ENCODE results near the gene UROD. TPM values are rescaled to one million over a fixed set of nuclear protein-coding genes. Genes with fewer than 3 reads are reported as not detected.
A peak's percentile ranks its signal among the peaks of the same experiment; 100 is the strongest.

The UROD gene
- polyA plus RNA-seq, 1 donor from 2014 or later, result 96.9 TPM

- no peaks in the 10 kb centered on the region for H3F3A ChIP-seq (ENCODE audit: insufficient read depth, low read length, poor library complexity, severe bottlenecking)
- peaks cover 8% of the 10 kb centered on the region for H3K79me2 ChIP-seq (replicated peaks; ENCODE audit: insufficient read depth, low read length)
- no peaks in the 10 kb centered on the region for H3K27me3 ChIP-seq (ENCODE audit: insufficient read depth, low read depth, low read length)
- H3K4me3 ChIP-seq (ENCODE audit: low read length), result peak overlapping the region; percentile 98
- TF ChIP-seq EP300 (conservative IDR thresholded peaks at IDR 0.05; ENCODE audit: poor library complexity, severe bottlenecking), result no peak
- no peak overlapping the region for H3K27ac ChIP-seq (ENCODE audit: low read length)
- peak overlapping the region; percentile 75 for H3K4me2 ChIP-seq (ENCODE audit: low read length)
- no peak overlapping the region for H2AFZ ChIP-seq (ENCODE audit: low read depth, low read length)
- H3K9me3 ChIP-seq (ENCODE audit: low read length), result no peaks in the 10 kb centered on the region
- no peak overlapping the region for H3K9ac ChIP-seq (ENCODE audit: low read length)
- H3K9me2 ChIP-seq (ENCODE audit: insufficient read depth, low read length), result no peaks in the 10 kb centered on the region
- no peaks in the 10 kb centered on the region for H4K20me1 ChIP-seq (ENCODE audit: insufficient read depth)
- peaks cover 5% of the 10 kb centered on the region for H3K36me3 ChIP-seq (ENCODE audit: insufficient read depth, low read length)
Observed at GRCh38 chr1:45009296-45009865, 2.7 kb upstream of the UROD start.

GRCh38 chr1:45009956-45010854 is 1.8 kb upstream of the UROD start:
- Histone ChIP-seq H3K9me3 (ENCODE audit: low read length) (no peaks in the 10 kb centered on the region), H3K27ac (ENCODE audit: low read length) (no peak overlapping the region), H3K9ac (ENCODE audit: low read length) (peak overlapping the region; percentile 75), H2AFZ (ENCODE audit: low read depth, low read length) (peak overlapping the region; percentile 21), H3K27me3 (ENCODE audit: insufficient read depth, low read depth, low read length) (no peaks in the 10 kb centered on the region), H3K4me3 (ENCODE audit: low read length) (peak overlapping the region; percentile 98), H3K79me2 (replicated peaks; ENCODE audit: insufficient read depth, low read length) (peaks cover 8% of the 10 kb centered on the region), H4K20me1 (ENCODE audit: insufficient read depth) (no peaks in the 10 kb centered on the region), H3K4me2 (ENCODE audit: low read length) (peak overlapping the region; percentile 75), H3K36me3 (ENCODE audit: insufficient read depth, low read length) (no peaks in the 10 kb centered on the region), H3K9me2 (ENCODE audit: insufficient read depth, low read length) (no peaks in the 10 kb centered on the region), H3F3A (ENCODE audit: insufficient read depth, low read length, poor library complexity, severe bottlenecking) (no peaks in the 10 kb centered on the region)
- no peak for TF ChIP-seq RAD21 (conservative IDR thresholded peaks at IDR 0.05)
- peak; percentile 6 for TF ChIP-seq SMC3 (conservative IDR thresholded peaks at IDR 0.05; ENCODE audit: poor library complexity)

DNA sequence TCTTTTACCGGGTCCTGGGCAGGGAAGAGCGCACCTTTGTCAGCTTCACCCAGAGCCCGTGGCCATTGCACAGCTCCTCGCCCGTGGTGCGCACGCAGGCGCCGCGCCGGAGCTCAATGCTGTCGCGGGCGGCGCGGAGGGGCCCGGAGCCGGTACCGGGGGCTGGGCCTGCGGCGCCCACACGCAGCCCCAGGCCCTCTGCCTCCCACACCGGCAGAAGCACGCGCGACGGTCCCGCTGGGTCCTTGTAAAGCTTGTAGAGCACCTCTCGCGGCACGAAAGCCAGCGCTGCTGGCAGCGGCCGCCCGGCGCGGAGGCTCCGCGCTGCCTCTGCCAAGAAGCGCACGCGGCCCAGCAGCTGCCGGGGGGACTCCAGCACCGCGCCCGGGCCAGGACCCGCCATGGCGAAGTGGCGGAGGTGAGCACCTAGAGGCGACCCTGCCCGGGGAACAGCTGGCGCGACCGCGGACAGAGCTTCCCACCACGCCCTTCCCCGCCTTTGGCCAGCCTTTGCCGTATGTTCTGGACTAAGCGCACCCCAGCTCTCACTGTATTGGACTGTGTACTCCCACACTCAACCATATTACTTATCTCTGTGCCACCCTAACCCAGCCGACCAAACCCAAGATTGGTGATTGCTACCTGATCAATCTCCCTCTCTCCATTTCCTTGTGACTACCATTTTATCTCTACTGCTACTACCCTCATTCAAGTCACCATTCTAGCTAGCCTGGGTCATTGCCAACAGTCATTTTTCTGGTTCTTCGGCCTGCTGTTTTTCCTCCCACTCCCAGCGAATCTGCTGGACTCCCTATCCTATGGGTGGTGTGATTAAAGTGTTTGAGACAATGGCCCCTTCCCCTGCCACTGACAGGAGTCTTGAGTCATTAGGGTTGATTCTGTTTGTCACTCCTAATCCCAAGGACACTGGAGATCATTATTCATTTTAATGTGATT is 921 bp upstream of the UROD start, which contains the start of gene HECTD3:
HECTD3 (minus strand) TSS at position 470 of the 957 bp plus-strand sequence; CDS start at position 403, 67 bp downstream.
- TF ChIP-seq TAF1 (IDR thresholded peaks at IDR 0.05; ENCODE audit: low read depth) (no peak), EP300 (conservative IDR thresholded peaks at IDR 0.05; ENCODE audit: poor library complexity, severe bottlenecking) (no peak), EZH2 (IDR thresholded peaks at IDR 0.05; ENCODE audit: borderline replicate concordance, insufficient read depth, low read length, poor library complexity, severe bottlenecking) (no peak), RAD21 (conservative IDR thresholded peaks at IDR 0.05) (peak; percentile 50), CTCF (IDR thresholded peaks at IDR 0.05; ENCODE audit: poor library complexity, severe bottlenecking) (no peak), SMC3 (conservative IDR thresholded peaks at IDR 0.05; ENCODE audit: poor library complexity) (peak; percentile 35), POLR2AphosphoS5 (IDR thresholded peaks at IDR 0.05) (peak; percentile 63), MXI1 (conservative IDR thresholded peaks at IDR 0.05; ENCODE audit: poor library complexity, severe bottlenecking) (peak; percentile 93)
- TF ChIP-seq, protein P1, sequence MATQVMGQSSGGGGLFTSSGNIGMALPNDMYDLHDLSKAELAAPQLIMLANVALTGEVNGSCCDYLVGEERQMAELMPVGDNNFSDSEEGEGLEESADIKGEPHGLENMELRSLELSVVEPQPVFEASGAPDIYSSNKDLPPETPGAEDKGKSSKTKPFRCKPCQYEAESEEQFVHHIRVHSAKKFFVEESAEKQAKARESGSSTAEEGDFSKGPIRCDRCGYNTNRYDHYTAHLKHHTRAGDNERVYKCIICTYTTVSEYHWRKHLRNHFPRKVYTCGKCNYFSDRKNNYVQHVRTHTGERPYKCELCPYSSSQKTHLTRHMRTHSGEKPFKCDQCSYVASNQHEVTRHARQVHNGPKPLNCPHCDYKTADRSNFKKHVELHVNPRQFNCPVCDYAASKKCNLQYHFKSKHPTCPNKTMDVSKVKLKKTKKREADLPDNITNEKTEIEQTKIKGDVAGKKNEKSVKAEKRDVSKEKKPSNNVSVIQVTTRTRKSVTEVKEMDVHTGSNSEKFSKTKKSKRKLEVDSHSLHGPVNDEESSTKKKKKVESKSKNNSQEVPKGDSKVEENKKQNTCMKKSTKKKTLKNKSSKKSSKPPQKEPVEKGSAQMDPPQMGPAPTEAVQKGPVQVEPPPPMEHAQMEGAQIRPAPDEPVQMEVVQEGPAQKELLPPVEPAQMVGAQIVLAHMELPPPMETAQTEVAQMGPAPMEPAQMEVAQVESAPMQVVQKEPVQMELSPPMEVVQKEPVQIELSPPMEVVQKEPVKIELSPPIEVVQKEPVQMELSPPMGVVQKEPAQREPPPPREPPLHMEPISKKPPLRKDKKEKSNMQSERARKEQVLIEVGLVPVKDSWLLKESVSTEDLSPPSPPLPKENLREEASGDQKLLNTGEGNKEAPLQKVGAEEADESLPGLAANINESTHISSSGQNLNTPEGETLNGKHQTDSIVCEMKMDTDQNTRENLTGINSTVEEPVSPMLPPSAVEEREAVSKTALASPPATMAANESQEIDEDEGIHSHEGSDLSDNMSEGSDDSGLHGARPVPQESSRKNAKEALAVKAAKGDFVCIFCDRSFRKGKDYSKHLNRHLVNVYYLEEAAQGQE (IDR thresholded peaks at IDR 0.05; ENCODE audit: borderline replicate concordance), result no peak
- Histone ChIP-seq H2AFZ (ENCODE audit: low read depth, low read length) (peak within 1 kb of the TSS; percentile 77), H3K36me3 (ENCODE audit: insufficient read depth, low read length) (no peaks in the 10 kb centered on the region)

More for the DNA sequence above, 921 bp upstream of the UROD start, which contains the start of gene HECTD3:
- H4K20me1 ChIP-seq (ENCODE audit: insufficient read depth), result no peaks in the 10 kb centered on the region
- H3K79me2 ChIP-seq (replicated peaks; ENCODE audit: insufficient read depth, low read length), result peaks cover 8% of the 10 kb centered on the region
- H3F3A ChIP-seq (ENCODE audit: insufficient read depth, low read length, poor library complexity, severe bottlenecking), result no peaks in the 10 kb centered on the region
- H3K9ac ChIP-seq (ENCODE audit: low read length), result peak within 1 kb of the TSS; percentile 75
- no peaks in the 10 kb centered on the region for H3K9me3 ChIP-seq (ENCODE audit: low read length)
- H3K27me3 ChIP-seq (ENCODE audit: insufficient read depth, low read depth, low read length), result no peaks in the 10 kb centered on the region
- H3K27ac ChIP-seq (ENCODE audit: low read length), result peak within 1 kb of the TSS; percentile 60
- peak within 1 kb of the TSS; percentile 98 for H3K4me3 ChIP-seq (ENCODE audit: low read length)
- H3K9me2 ChIP-seq (ENCODE audit: insufficient read depth, low read length), result no peaks in the 10 kb centered on the region
- H3K4me2 ChIP-seq (ENCODE audit: low read length), result peak within 1 kb of the TSS; percentile 99

Measured in neural cell (in vitro differentiated cells).